ENCODE measurements around the gene SCAMP5. TPM values are rescaled to one million over a fixed set of nuclear protein-coding genes. Genes with fewer than 3 reads are reported as not detected.

The SCAMP5 gene
- total RNA-seq, 1 donor: 0.43 TPM

- no peak overlapping the region for H3K4me3 ChIP-seq (ENCODE audit: low read depth, low read length)
- TF ChIP-seq, protein P1, sequence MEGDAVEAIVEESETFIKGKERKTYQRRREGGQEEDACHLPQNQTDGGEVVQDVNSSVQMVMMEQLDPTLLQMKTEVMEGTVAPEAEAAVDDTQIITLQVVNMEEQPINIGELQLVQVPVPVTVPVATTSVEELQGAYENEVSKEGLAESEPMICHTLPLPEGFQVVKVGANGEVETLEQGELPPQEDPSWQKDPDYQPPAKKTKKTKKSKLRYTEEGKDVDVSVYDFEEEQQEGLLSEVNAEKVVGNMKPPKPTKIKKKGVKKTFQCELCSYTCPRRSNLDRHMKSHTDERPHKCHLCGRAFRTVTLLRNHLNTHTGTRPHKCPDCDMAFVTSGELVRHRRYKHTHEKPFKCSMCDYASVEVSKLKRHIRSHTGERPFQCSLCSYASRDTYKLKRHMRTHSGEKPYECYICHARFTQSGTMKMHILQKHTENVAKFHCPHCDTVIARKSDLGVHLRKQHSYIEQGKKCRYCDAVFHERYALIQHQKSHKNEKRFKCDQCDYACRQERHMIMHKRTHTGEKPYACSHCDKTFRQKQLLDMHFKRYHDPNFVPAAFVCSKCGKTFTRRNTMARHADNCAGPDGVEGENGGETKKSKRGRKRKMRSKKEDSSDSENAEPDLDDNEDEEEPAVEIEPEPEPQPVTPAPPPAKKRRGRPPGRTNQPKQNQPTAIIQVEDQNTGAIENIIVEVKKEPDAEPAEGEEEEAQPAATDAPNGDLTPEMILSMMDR (IDR thresholded peaks at IDR 0.05; ENCODE audit: insufficient read depth, low read depth, low read length): no peak
- DNase-seq (ENCODE audit: low read depth): no peak
Measured at GRCh38 chr15:75030424-75030823, 35.1 kb downstream of the SCAMP5 start.

- DNase-seq (ENCODE audit: low read depth): no peak
- TF ChIP-seq, protein P1 (IDR thresholded peaks at IDR 0.05; ENCODE audit: insufficient read depth, low read depth, low read length): no peak
- H3K4me3 ChIP-seq (ENCODE audit: low read depth, low read length): no peak overlapping the region
Measured at GRCh38 chr15:75031848-75032247, 36.5 kb downstream of the SCAMP5 start.

DNA sequence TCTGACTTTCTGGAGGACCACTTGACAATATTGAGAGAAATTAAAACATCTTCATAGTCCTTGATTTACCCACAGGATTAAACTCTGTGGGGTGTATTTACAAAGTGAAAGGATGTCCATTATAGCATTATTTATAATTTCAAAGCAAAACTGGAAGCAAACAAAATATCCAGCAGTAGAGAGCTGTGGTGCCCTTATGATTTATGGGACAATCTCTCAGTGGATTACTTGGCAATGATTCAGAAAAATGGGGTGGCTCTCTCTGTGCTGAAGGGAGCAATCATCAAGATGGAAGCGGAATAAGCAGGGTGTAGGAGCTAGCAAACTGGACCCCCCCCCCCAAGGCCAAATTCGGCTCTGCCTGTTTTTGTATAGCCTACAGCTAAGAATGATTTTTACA is 37.0 kb downstream of the SCAMP5 start:
- TF ChIP-seq, protein P1 (IDR thresholded peaks at IDR 0.05; ENCODE audit: insufficient read depth, low read depth, low read length): no peak
- no peak for DNase-seq (ENCODE audit: low read depth)
- no peak overlapping the region for H3K4me3 ChIP-seq (ENCODE audit: low read depth, low read length)

GRCh38 chr15:75033809-75034208 is 38.4 kb downstream of the SCAMP5 start:
- TF ChIP-seq, protein P1 (IDR thresholded peaks at IDR 0.05; ENCODE audit: insufficient read depth, low read depth, low read length): no peak
- H3K4me3 ChIP-seq (ENCODE audit: low read depth, low read length): no peak overlapping the region
- no peak for DNase-seq (ENCODE audit: low read depth)

GRCh38 chr15:75034615-75035014 is 39.3 kb downstream of the SCAMP5 start:
- H3K4me3 ChIP-seq (ENCODE audit: low read depth, low read length): no peak overlapping the region
- TF ChIP-seq, protein P1 (IDR thresholded peaks at IDR 0.05; ENCODE audit: insufficient read depth, low read depth, low read length): no peak
- no peak for DNase-seq (ENCODE audit: low read depth)

- DNase-seq (ENCODE audit: low read depth): peak; percentile 47
- TF ChIP-seq, protein P1 (IDR thresholded peaks at IDR 0.05; ENCODE audit: insufficient read depth, low read depth, low read length): no peak
Measured at GRCh38 chr15:75036212-75036616, 40.9 kb downstream of the SCAMP5 start.

DNA sequence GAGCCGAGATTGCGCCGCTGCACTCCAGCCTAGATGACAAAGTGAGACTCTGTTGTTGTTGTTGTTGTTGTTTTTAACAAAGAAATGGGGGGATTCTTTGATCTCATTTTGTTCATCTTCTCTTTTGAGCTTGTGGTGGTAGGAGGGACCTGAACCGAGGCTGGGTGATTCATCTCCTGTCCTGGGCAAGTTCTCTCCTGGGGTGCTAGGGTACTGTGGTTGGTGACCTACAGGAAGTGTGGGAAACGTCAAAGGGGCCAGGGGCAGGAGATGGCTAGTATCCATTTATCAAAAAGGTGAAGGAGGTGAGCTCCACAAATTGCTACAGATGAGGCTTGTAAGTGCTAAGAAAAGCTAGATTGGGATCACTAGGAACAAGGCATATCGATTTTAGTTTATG is 42.3 kb downstream of the SCAMP5 start:
- H3K4me3 ChIP-seq (ENCODE audit: low read depth, low read length): no peak overlapping the region
- TF ChIP-seq, protein P1 (IDR thresholded peaks at IDR 0.05; ENCODE audit: insufficient read depth, low read depth, low read length): no peak
- peak; percentile 14 for DNase-seq (ENCODE audit: low read depth)

More at GRCh38 chr15:75036212-75036616, 40.9 kb downstream of the SCAMP5 start:
- no peak overlapping the region for H3K4me3 ChIP-seq (ENCODE audit: low read depth, low read length)

Measured in fibroblast of villous mesenchyme (primary cell).